ENCODE data around the gene DENND1C. TPM values are rescaled to one million over a fixed set of nuclear protein-coding genes. Genes with fewer than 3 reads are reported as not detected.

Gene DENND1C
- total and polyA plus RNA-seq, 9 of the 15 experiments (the other 6 are each of a cell fraction or from before 2014, with no cell fraction given), result 0.03 to 1.2 (median 0.32) TPM; not detected in 1

DNA sequence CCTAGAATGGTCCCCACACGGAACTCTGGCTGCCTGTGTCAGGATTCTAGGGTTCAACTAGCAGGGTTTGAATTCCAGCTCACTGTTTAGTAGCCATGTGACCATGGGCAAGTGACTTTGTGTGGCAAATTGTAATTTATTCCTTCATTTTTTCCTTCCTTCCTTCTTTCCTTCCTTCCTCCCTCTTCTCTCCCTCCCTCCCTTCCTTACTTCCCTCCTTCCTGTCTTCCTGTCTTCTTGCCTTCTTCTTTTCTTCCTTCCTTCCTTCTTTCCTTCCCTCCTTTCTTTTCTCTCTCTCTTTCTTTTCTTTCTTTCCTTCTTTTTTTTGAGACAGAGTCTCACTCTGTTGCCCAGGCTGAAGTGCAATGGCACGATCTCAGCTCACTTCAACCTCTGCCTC is 8.5 kb upstream of the DENND1C start (continued):
- no peak for TF ChIP-seq MEIS2 (IDR thresholded peaks at IDR 0.05; ENCODE audit: partially characterized antibody)
- TF ChIP-seq OTX1 (CRISPR knock-in tag; IDR thresholded peaks at IDR 0.05), result no peak
- TF ChIP-seq, protein P1, sequence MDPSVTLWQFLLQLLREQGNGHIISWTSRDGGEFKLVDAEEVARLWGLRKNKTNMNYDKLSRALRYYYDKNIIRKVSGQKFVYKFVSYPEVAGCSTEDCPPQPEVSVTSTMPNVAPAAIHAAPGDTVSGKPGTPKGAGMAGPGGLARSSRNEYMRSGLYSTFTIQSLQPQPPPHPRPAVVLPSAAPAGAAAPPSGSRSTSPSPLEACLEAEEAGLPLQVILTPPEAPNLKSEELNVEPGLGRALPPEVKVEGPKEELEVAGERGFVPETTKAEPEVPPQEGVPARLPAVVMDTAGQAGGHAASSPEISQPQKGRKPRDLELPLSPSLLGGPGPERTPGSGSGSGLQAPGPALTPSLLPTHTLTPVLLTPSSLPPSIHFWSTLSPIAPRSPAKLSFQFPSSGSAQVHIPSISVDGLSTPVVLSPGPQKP (CRISPR knock-in tag; IDR thresholded peaks at IDR 0.05), result no peak
- TF ChIP-seq CHD2 (IDR thresholded peaks at IDR 0.05; ENCODE audit: low read depth, low read length), result no peak
- no peak for TF ChIP-seq ZNF551 (CRISPR knock-in tag; IDR thresholded peaks at IDR 0.05)
- TF ChIP-seq, protein P2, sequence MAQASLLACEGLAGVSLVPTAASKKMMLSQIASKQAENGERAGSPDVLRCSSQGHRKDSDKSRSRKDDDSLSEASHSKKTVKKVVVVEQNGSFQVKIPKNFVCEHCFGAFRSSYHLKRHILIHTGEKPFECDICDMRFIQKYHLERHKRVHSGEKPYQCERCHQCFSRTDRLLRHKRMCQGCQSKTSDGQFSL (CRISPR knock-in tag; IDR thresholded peaks at IDR 0.05), result no peak
- TF ChIP-seq, protein P2 (tag; IDR thresholded peaks at IDR 0.05), result no peak
- TF ChIP-seq HLTF (IDR thresholded peaks at IDR 0.05), result no peak
- no peak for TF ChIP-seq MYC (IDR thresholded peaks at IDR 0.05; ENCODE audit: low read depth, low read length)
- TF ChIP-seq MYC (CRISPR knock-in tag; IDR thresholded peaks at IDR 0.05; ENCODE audit: borderline replicate concordance, low read depth), result no peak
- no peak for TF ChIP-seq FOXP1 (CRISPR knock-in tag; IDR thresholded peaks at IDR 0.05)
- TF ChIP-seq ZNF589 (CRISPR knock-in tag; IDR thresholded peaks at IDR 0.05; ENCODE audit: low read depth), result no peak
- no peak for TF ChIP-seq ZBTB1 (CRISPR knock-in tag; IDR thresholded peaks at IDR 0.05; ENCODE audit: borderline replicate concordance, low read depth)
- no peak for TF ChIP-seq ADNP (tag; IDR thresholded peaks at IDR 0.05)
- TF ChIP-seq SP2 (IDR thresholded peaks at IDR 0.05; ENCODE audit: extremely low read depth, low read depth, low read length, poor library complexity, severe bottlenecking), result no peak
- TF ChIP-seq BCOR (IDR thresholded peaks at IDR 0.05), result no peak
- TF ChIP-seq ZNF57 (CRISPR knock-in tag; IDR thresholded peaks at IDR 0.05), result no peak
- no peak for TF ChIP-seq RNF2 (IDR thresholded peaks at IDR 0.05)
- TF ChIP-seq ZNF165 (CRISPR knock-in tag; IDR thresholded peaks at IDR 0.05; ENCODE audit: borderline replicate concordance), result no peak
- TF ChIP-seq, protein P3, sequence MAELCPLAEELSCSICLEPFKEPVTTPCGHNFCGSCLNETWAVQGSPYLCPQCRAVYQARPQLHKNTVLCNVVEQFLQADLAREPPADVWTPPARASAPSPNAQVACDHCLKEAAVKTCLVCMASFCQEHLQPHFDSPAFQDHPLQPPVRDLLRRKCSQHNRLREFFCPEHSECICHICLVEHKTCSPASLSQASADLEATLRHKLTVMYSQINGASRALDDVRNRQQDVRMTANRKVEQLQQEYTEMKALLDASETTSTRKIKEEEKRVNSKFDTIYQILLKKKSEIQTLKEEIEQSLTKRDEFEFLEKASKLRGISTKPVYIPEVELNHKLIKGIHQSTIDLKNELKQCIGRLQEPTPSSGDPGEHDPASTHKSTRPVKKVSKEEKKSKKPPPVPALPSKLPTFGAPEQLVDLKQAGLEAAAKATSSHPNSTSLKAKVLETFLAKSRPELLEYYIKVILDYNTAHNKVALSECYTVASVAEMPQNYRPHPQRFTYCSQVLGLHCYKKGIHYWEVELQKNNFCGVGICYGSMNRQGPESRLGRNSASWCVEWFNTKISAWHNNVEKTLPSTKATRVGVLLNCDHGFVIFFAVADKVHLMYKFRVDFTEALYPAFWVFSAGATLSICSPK (IDR thresholded peaks at IDR 0.05; ENCODE audit: borderline replicate concordance), result 0 out of 2 replicates have a peak, but pooled peaks have one; percentile 59
- no peak for TF ChIP-seq MAFK (IDR thresholded peaks at IDR 0.05; ENCODE audit: low read length)
- TF ChIP-seq, protein P4, sequence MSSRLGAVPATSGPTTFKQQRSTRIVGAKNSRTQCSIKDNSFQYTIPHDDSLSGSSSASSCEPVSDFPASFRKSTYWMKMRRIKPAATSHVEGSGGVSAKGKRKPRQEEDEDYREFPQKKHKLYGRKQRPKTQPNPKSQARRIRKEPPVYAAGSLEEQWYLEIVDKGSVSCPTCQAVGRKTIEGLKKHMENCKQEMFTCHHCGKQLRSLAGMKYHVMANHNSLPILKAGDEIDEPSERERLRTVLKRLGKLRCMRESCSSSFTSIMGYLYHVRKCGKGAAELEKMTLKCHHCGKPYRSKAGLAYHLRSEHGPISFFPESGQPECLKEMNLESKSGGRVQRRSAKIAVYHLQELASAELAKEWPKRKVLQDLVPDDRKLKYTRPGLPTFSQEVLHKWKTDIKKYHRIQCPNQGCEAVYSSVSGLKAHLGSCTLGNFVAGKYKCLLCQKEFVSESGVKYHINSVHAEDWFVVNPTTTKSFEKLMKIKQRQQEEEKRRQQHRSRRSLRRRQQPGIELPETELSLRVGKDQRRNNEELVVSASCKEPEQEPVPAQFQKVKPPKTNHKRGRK (tag; IDR thresholded peaks at IDR 0.05), result peak; percentile 87
- no peak for TF ChIP-seq ZNF324 (CRISPR knock-in tag; IDR thresholded peaks at IDR 0.05)
- no peak for TF ChIP-seq ZNF184 (CRISPR knock-in tag; IDR thresholded peaks at IDR 0.05)
- TF ChIP-seq KDM2B (CRISPR knock-in tag; IDR thresholded peaks at IDR 0.05), result no peak

All from K562 (cell line).